Progenitor cell of endocrine pancreas (in vitro differentiated cells): Measurements from ENCODE around the gene NTRK1. TPM values are rescaled to one million over a fixed set of nuclear protein-coding genes. Genes with fewer than 3 reads are reported as not detected.

Source experiments
- DNase-seq: peaks from one replicate; pipeline ENCODE4 v3.0.0; 2021; ENCODE audit warnings: low spot score; ENCODE audit not compliant: unreplicated experiment
- H3K27ac Mint-ChIP-seq: 2 replicates; pipeline ENCODE4 v1.8.0; 2021; ENCODE audit warnings: mild to moderate bottlenecking, moderate library complexity, mixed read lengths
- H3K27me3 Mint-ChIP-seq: 2 replicates; pipeline ENCODE4 v1.8.0; 2021; ENCODE audit warnings: mixed read lengths
- H3K36me3 Mint-ChIP-seq: 2 replicates; pipeline ENCODE4 v1.8.0; 2022; ENCODE audit warnings: mixed read lengths; ENCODE audit not compliant: insufficient read depth
- H3K4me1 Mint-ChIP-seq: 2 replicates; pipeline ENCODE4 v1.8.0; 2021; ENCODE audit warnings: low read depth, mixed read lengths
- H3K4me3 Mint-ChIP-seq: 2 replicates; pipeline ENCODE4 v1.8.0; 2021; ENCODE audit warnings: low read depth, mild to moderate bottlenecking, moderate library complexity, mixed read lengths
- H3K9me3 Mint-ChIP-seq: 2 replicates; pipeline ENCODE4 v1.8.0; 2021; ENCODE audit warnings: low read depth, mixed read lengths
- total RNA-seq: library from RNA; stranded (reverse); gene quantifications from 2 replicates; pipeline ENCODE4 v1.2.1, GENCODE V29; 2021
- TF ChIP-seq, protein P1 (sequence below): fragments of 200-600 bp; sonication (generic); IDR thresholded peaks from one replicate; pipeline ENCODE4 v1.5.0; 2021; ENCODE audit warnings: antibody characterized with exemption, mild to moderate bottlenecking; ENCODE audit not compliant: unreplicated experiment

NTRK1 gene
- total RNA-seq, 1 donor from 2014 or later: not detected

DNA sequence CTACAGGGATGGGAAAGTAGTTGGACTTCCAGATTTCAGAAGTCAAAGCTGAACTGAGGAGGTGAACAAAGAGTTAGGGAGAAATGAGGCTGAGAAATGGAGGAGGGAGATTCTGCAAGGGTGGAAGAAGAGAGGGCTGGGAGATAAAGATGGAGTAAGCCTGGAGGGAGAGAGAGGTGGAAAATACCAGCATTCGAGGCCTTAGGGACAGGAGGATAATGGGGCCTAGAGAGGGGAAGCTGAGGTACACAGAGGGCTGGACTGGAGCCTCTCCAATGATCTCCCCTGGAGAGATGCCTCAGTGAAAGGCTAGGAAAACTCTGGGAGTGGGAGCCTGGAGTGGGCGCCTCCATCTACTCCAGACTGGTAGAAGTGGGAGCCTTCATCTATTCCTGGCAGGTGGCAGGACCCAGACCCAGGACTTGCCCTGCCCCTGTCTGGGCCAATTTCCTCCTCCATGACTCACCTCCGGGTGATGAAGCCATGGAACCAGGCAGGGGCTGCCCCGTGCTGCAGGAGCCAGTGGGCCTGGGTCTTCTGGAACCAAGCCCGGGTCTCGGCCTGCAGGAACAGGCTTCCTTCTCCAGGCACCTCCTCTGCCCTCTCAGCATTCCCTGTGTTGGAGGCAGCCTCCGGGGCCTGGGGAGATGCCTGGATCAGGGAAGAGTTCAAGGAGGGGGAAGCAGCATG is 45.9 kb upstream of the NTRK1 start:
- DNase-seq: no peak
- H3K27ac Mint-ChIP-seq: no peak overlapping the region
- H3K27me3 Mint-ChIP-seq: peaks cover 63% of the 10 kb centered on the region
- H3K4me1 Mint-ChIP-seq: peaks cover 4% of the 10 kb centered on the region
- TF ChIP-seq, protein P1, sequence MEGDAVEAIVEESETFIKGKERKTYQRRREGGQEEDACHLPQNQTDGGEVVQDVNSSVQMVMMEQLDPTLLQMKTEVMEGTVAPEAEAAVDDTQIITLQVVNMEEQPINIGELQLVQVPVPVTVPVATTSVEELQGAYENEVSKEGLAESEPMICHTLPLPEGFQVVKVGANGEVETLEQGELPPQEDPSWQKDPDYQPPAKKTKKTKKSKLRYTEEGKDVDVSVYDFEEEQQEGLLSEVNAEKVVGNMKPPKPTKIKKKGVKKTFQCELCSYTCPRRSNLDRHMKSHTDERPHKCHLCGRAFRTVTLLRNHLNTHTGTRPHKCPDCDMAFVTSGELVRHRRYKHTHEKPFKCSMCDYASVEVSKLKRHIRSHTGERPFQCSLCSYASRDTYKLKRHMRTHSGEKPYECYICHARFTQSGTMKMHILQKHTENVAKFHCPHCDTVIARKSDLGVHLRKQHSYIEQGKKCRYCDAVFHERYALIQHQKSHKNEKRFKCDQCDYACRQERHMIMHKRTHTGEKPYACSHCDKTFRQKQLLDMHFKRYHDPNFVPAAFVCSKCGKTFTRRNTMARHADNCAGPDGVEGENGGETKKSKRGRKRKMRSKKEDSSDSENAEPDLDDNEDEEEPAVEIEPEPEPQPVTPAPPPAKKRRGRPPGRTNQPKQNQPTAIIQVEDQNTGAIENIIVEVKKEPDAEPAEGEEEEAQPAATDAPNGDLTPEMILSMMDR: no peak
- H3K36me3 Mint-ChIP-seq: no peaks in the 10 kb centered on the region
- peak overlapping the region; percentile 38 for H3K4me3 Mint-ChIP-seq
- H3K9me3 Mint-ChIP-seq: no peaks in the 10 kb centered on the region

GRCh38 chr1:156815307-156815826 is 45.3 kb upstream of the NTRK1 start:
- Mint-ChIP-seq H3K4me1 (peaks cover 4% of the 10 kb centered on the region), H3K27ac (no peak overlapping the region), H3K4me3 (peak overlapping the region; percentile 7)

DNA sequence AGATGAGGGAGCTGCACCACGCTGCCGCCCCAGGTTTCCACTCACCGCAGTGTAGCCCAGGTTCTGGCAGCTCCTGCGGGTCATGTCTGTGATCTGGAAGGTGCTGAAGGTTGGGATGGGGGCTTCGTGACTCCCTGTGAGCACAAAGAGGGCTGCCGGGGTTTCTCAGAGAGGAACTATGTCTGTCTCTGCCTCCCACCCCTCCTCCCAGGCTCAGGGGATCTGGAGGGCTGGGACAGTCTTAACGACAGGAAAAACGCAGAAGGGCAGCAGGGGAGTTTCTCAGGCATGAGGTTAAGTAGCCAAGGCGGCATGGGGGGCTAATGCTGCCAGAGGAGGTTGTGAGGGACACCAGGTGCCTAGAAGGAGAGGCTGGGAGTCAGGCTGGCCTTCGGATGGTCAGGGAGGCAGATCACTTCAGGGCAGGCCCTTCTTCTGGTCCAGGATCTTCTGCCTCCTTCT is 44.7 kb upstream of the NTRK1 start:
- H3K4me3 Mint-ChIP-seq: no peak overlapping the region
- H3K9me3 Mint-ChIP-seq: peaks cover 6% of the 10 kb centered on the region
- DNase-seq: no peak
- H3K27me3 Mint-ChIP-seq: peaks cover 69% of the 10 kb centered on the region
- H3K4me1 Mint-ChIP-seq: peaks cover 4% of the 10 kb centered on the region
- no peaks in the 10 kb centered on the region for H3K36me3 Mint-ChIP-seq
- TF ChIP-seq, protein P1: no peak
- H3K27ac Mint-ChIP-seq: no peak overlapping the region

More at GRCh38 chr1:156815307-156815826, 45.3 kb upstream of the NTRK1 start:
- Mint-ChIP-seq H3K36me3 (no peaks in the 10 kb centered on the region), H3K9me3 (no peaks in the 10 kb centered on the region), H3K27me3 (peaks cover 65% of the 10 kb centered on the region)
- DNase-seq: no peak
- TF ChIP-seq, protein P1: no peak

GRCh38 chr1:156816561-156817328 is 43.9 kb upstream of the NTRK1 start, which contains the start of gene SH2D2A:
SH2D2A (minus strand) TSS chr1:156816848; CDS start chr1:156816708, 140 bp downstream.
- peaks cover 67% of the 10 kb centered on the region for H3K27me3 Mint-ChIP-seq
- H3K4me1 Mint-ChIP-seq: peaks cover 4% of the 10 kb centered on the region
- H3K36me3 Mint-ChIP-seq: no peaks in the 10 kb centered on the region
- no peak within 1 kb of the TSS for H3K4me3 Mint-ChIP-seq
- no peak within 1 kb of the TSS for H3K27ac Mint-ChIP-seq
- H3K9me3 Mint-ChIP-seq: peaks cover 8% of the 10 kb centered on the region
- DNase-seq: no peak
- TF ChIP-seq, protein P1: no peak

- Mint-ChIP-seq H3K4me1 (no peaks in the 10 kb centered on the region), H3K36me3 (no peaks in the 10 kb centered on the region), H3K27me3 (peaks cover 49% of the 10 kb centered on the region), H3K4me3 (no peak overlapping the region), H3K27ac (no peak overlapping the region), H3K9me3 (peaks cover 8% of the 10 kb centered on the region)
- TF ChIP-seq, protein P1: no peak
- DNase-seq: no peak
Observed at GRCh38 chr1:156821801-156822200, 38.9 kb upstream of the NTRK1 start.
